SK-N-SH treated with all-trans-retinoic acid at 6 μM for 48 hours (cell line): ENCODE results near the gene NOL11.

ENCODE experiments used
- ARNTL ChIP-seq: fragments of 450-650 bp; formaldehyde crosslinking; IDR thresholded peaks from 2 replicates; pipeline ENCODE4 v1.5.0; 2020; ENCODE audit warnings: low read depth, mild to moderate bottlenecking, moderate library complexity, borderline replicate concordance
- CREB5 ChIP-seq: fragments of 250-450 bp; sonication (Bioruptor Pico); IDR thresholded peaks from 2 replicates; pipeline ENCODE4 v1.5.1; 2020; ENCODE audit warnings: low read depth, mild to moderate bottlenecking, moderate library complexity
- CSRNP3 ChIP-seq: fragments of 250-450 bp; sonication (Bioruptor Pico); IDR thresholded peaks from 2 replicates; pipeline ENCODE4 v1.5.1; 2021; ENCODE audit warnings: mild to moderate bottlenecking, moderate library complexity
- ISL1 ChIP-seq: fragments of 250-450 bp; sonication (Bioruptor Pico); IDR thresholded peaks from 2 replicates; pipeline ENCODE4 v2.1.2; 2022; ENCODE audit warnings: mild to moderate bottlenecking, moderate library complexity
- OSR1 ChIP-seq: fragments of 250-450 bp; sonication (Bioruptor Pico); IDR thresholded peaks from 2 replicates; pipeline ENCODE4 v1.8.0; 2022; ENCODE audit warnings: moderate library complexity, mild to moderate bottlenecking, inconsistent platforms
- PATZ1 ChIP-seq: fragments of 250-450 bp; sonication (Bioruptor Pico); IDR thresholded peaks from 2 replicates; pipeline ENCODE4 v1.8.0; 2020; ENCODE audit warnings: mild to moderate bottlenecking, moderate library complexity, borderline replicate concordance
- PPARA ChIP-seq: fragments of 250-450 bp; sonication (Bioruptor Pico); IDR thresholded peaks from 2 replicates; pipeline ENCODE4 v1.5.0; 2020; ENCODE audit warnings: mild to moderate bottlenecking, borderline replicate concordance
- TCF4 ChIP-seq: fragments of 250-450 bp; sonication (Bioruptor Pico); IDR thresholded peaks from 2 replicates; pipeline ENCODE4 v1.8.0; 2021; ENCODE audit warnings: mild to moderate bottlenecking, moderate library complexity, borderline replicate concordance
- TSHZ2 ChIP-seq: fragments of 250-450 bp; sonication (Bioruptor Pico); IDR thresholded peaks from 2 replicates; pipeline ENCODE4 v1.5.0; 2020; ENCODE audit warnings: mild to moderate bottlenecking, moderate library complexity
- ZFP3 ChIP-seq: fragments of 250-450 bp; sonication (Bioruptor Pico); IDR thresholded peaks from 2 replicates; pipeline ENCODE4 v1.5.0; 2020; ENCODE audit warnings: mild to moderate bottlenecking, moderate library complexity
- ZFP30 ChIP-seq: fragments of 450-650 bp; formaldehyde crosslinking; IDR thresholded peaks from 2 replicates; pipeline ENCODE4 v1.5.0; 2022; ENCODE audit warnings: mild to moderate bottlenecking, moderate library complexity
- ZNF8 ChIP-seq: fragments of 450-650 bp; formaldehyde crosslinking; IDR thresholded peaks from 2 replicates; pipeline ENCODE4 v1.5.0; 2020; ENCODE audit warnings: mild to moderate bottlenecking, moderate library complexity

- TF ChIP-seq PATZ1 (CRISPR knock-in tag) (no peak), OSR1 (CRISPR knock-in tag) (no peak), ARNTL (CRISPR knock-in tag) (no peak), ZFP30 (CRISPR knock-in tag) (no peak), CREB5 (CRISPR knock-in tag) (no peak), ISL1 (CRISPR knock-in tag) (no peak), ZFP3 (no peak), PPARA (CRISPR knock-in tag) (no peak), ZNF8 (no peak), TSHZ2 (no peak), TCF4 (no peak), CSRNP3 (CRISPR knock-in tag) (no peak)
Observed at GRCh38 chr17:67733449-67733848, 15.7 kb downstream of the NOL11 start.
